T-helper 1 cell treated with Interleukin-12 subunit alpha and Interleukin-12 subunit beta and Interleukin-4 antibody, amounts not matched to agents 30 ng/mL and 1 ng/mL, for 36 hours (primary cell): ENCODE data around the gene PTPN11. TPM values are rescaled to one million over a fixed set of nuclear protein-coding genes. Genes with fewer than 3 reads are reported as not detected.
"Not testable (repeated sequence)": the region's sequence is repeated elsewhere in the genome, so short reads cannot be mapped to it uniquely, and the experiment has no call there.

Source experiments
- intact Hi-C: fragments of 100-400 bp; cut with micrococcal nuclease; formaldehyde crosslinking; loops from one replicate; pipeline ENCODE4 v1.15.1; 2024
- total RNA-seq: library from RNA; stranded (reverse); gene quantifications from 2 replicates; pipeline ENCODE4 v1.2.3, GENCODE V29; 2022

The PTPN11 gene
- total RNA-seq, 1 donor from 2014 or later, result 105 TPM

- intact Hi-C loops, result loop anchor here (1.0 to 5.0 kb wide), 8 partner anchors 10 to 806 kb away; partner anchors contain the start of genes BRAP, HECTD4, MAPKAPK5 and NAA25
These were observed 10.1 kb upstream of the PTPN11 start for GRCh38 chr12:112408621-112409020.

- intact Hi-C loops, result loop anchor here (1.0 to 5.0 kb wide), 8 partner anchors 9 to 807 kb away; partner anchors contain the start of genes BRAP, HECTD4, MAPKAPK5 and NAA25
These were observed 9.5 kb upstream of the PTPN11 start, which contains the start of gene RPL6 for GRCh38 chr12:112409064-112409905. RPL6 (minus strand) TSS chr12:112409605; CDS start chr12:112408656, 949 bp downstream.

- intact Hi-C loops, result loop anchor here (1.0 to 10.0 kb wide), 9 partner anchors 8 to 808 kb away; partner anchors contain the start of genes BRAP, HECTD4, MAPKAPK5 and NAA25
These were observed 8.9 kb upstream of the PTPN11 start for GRCh38 chr12:112409906-112410244.

- intact Hi-C loops, result loop anchor here (10.0 kb wide), 1 partner anchor 491 kb away; the partner anchor contains the start of gene OAS1
These were observed 4.7 kb upstream of the PTPN11 start for GRCh38 chr12:112413855-112414625.

GRCh38 chr12:112415457-112415856 is 3.3 kb upstream of the PTPN11 start:
- intact Hi-C loops, result loop anchor here (5.0 to 10.0 kb wide), 2 partner anchors 489 to 807 kb away; partner anchors contain the start of genes OAS1 and TPCN1

GRCh38 chr12:112418273-112418607 is 507 bp upstream of the PTPN11 start:
- intact Hi-C loops, result loop anchor here (1.0 to 10.0 kb wide), 5 partner anchors 9 to 804 kb away; partner anchors contain the start of genes HECTD4, MAPKAPK5, OAS1 and RPL6

GRCh38 chr12:112419297-112420133 is 768 bp downstream of the PTPN11 start:
- intact Hi-C loops, result loop anchor here (2.0 to 10.0 kb wide), 3 partner anchors 485 to 803 kb away; partner anchors contain the start of genes MAPKAPK5, OAS1 and TPCN1

- intact Hi-C loops, result no loop called here
These were observed 2.0 kb downstream of the PTPN11 start for GRCh38 chr12:112420740-112421139.

GRCh38 chr12:112421363-112421762 is 2.6 kb downstream of the PTPN11 start:
- intact Hi-C loops, result no loop called here

- intact Hi-C loops, result no loop called here
These were observed 3.8 kb downstream of the PTPN11 start for GRCh38 chr12:112422531-112422930.

- intact Hi-C loops, result no loop called here
These were observed 5.4 kb downstream of the PTPN11 start for GRCh38 chr12:112424126-112424525.

GRCh38 chr12:112425582-112426382 is 7.0 kb downstream of the PTPN11 start:
- intact Hi-C loops, result no loop called here

GRCh38 chr12:112427760-112428159 is 9.0 kb downstream of the PTPN11 start:
- intact Hi-C loops, result no loop called here

GRCh38 chr12:112430929-112431328 is 12.2 kb downstream of the PTPN11 start:
- intact Hi-C loops, result no loop called here

- intact Hi-C loops, result no loop called here
These were observed 13.2 kb downstream of the PTPN11 start for GRCh38 chr12:112431965-112432364.

- intact Hi-C loops, result no loop called here
These were observed 14.8 kb downstream of the PTPN11 start for GRCh38 chr12:112433551-112433950.

GRCh38 chr12:112438645-112439044 is 19.9 kb downstream of the PTPN11 start:
- intact Hi-C loops, result not testable (repeated sequence)

- intact Hi-C loops, result no loop called here
These were observed 21.0 kb downstream of the PTPN11 start for GRCh38 chr12:112439769-112440168.

- intact Hi-C loops, result not testable (repeated sequence)
These were observed 21.9 kb downstream of the PTPN11 start for GRCh38 chr12:112440653-112441052.

GRCh38 chr12:112443916-112444315 is 25.2 kb downstream of the PTPN11 start:
- intact Hi-C loops, result no loop called here
